ENCODE results near the gene FBF1.

DNA sequence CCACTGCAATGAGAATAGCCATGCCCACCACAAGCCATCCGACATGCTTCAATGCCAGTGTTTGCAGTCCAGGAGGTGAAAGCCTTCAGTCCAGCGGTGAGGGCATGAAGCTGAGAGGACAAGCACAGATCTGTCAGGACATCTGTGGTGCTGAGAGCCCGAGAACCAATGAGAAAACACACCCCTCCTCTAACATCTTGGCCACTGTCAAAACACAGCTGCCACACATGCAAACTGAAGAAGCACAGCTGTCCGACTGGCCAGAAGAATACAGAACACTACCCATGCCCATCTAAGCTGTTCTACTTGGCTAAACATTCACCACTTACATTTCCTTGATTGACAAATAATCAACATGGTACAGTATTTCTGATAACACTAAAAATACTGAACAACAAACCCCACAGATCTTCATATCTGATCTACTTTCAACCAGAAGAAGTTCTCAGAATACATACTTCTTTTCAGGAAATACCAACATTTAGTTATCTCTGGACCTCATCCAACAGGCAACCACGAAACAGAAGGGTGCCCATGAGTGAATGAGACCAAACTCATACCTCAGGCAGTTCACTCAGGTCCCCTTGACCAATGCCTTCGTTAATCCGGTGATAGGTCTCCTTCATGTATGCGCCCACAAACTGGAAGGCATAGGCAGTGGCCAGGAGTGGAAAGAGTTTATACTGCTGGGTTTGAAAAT is 10.2 kb upstream of the FBF1 start:
- TF ChIP-seq ZFP30 (CRISPR knock-in tag; IDR thresholded peaks at IDR 0.05) (no peak), RARB (CRISPR knock-in tag; IDR thresholded peaks at IDR 0.05) (no peak), ZC3H10 (CRISPR knock-in tag; IDR thresholded peaks at IDR 0.05) (no peak), SNAI2 (CRISPR knock-in tag; IDR thresholded peaks at IDR 0.05) (no peak), GLIS3 (CRISPR knock-in tag; IDR thresholded peaks at IDR 0.05) (no peak), ZNF8 (CRISPR knock-in tag; IDR thresholded peaks at IDR 0.05) (no peak), TOX (CRISPR knock-in tag; IDR thresholded peaks at IDR 0.05; ENCODE audit: borderline replicate concordance) (no peak), ZFP3 (CRISPR knock-in tag; IDR thresholded peaks at IDR 0.05) (no peak)
- TF ChIP-seq, protein P1, sequence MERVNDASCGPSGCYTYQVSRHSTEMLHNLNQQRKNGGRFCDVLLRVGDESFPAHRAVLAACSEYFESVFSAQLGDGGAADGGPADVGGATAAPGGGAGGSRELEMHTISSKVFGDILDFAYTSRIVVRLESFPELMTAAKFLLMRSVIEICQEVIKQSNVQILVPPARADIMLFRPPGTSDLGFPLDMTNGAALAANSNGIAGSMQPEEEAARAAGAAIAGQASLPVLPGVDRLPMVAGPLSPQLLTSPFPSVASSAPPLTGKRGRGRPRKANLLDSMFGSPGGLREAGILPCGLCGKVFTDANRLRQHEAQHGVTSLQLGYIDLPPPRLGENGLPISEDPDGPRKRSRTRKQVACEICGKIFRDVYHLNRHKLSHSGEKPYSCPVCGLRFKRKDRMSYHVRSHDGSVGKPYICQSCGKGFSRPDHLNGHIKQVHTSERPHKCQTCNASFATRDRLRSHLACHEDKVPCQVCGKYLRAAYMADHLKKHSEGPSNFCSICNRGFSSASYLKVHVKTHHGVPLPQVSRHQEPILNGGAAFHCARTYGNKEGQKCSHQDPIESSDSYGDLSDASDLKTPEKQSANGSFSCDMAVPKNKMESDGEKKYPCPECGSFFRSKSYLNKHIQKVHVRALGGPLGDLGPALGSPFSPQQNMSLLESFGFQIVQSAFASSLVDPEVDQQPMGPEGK (CRISPR knock-in tag; IDR thresholded peaks at IDR 0.05; ENCODE audit: borderline replicate concordance): no peak
